RWPE1 (cell line): Measurements from ENCODE around the gene FGF8.

Source experiments
- CTCF ChIA-PET: fragments of 350-600 bp; sonication (Branson Sonifier 250); formaldehyde crosslinking; extraction: SDS; loops from one replicate; lab custom pipeline; 2021; lab: Yijun Ruan, JAX
- POLR2A ChIA-PET: fragments of 400-600 bp; formaldehyde crosslinking; extraction: SDS; loops from one replicate; lab custom pipeline; 2020; ENCODE audit warnings: antibody characterized with exemption; ENCODE audit not compliant: low non-redundant PET; lab: Yijun Ruan, JAX
- DNase-seq: peaks from one replicate; pipeline ENCODE4 v3.0.0; 2012; ENCODE audit warnings: low spot score
- H3K27ac ChIP-seq: fragments of 450-650 bp; 2 replicates; pipeline ENCODE4 v1.5.1; 2017
- CTCF ChIP-seq: fragments of 450-650 bp; conservative IDR thresholded peaks from 2 replicates; pipeline ENCODE4 v1.5.1; 2017; ENCODE audit warnings: low read depth, mild to moderate bottlenecking

FGF8 gene

GRCh38 chr10:101782811-101783735 is 7.2 kb upstream of the FGF8 start, which contains the start of gene NPM3:
Gene NPM3 (minus strand): TSS chr10:101783446. CDS start chr10:101783390, 56 bp downstream.
- ChIA-PET CTCF (interaction anchor here (0.6 to 3.5 kb wide), 6 partner anchors 22 to 622 kb away, joined by 3 to 23 read pairs (median 3); no protein-coding TSS in a partner anchor), POLR2A (interaction anchor here (0.9 to 1.1 kb wide), 2 partner anchors 14 to 35 kb away, joined by 3 read pairs; partner anchors contain the start of gene OGA)

GRCh38 chr10:101781984-101782810 is 6.3 kb upstream of the FGF8 start:
- H3K27ac ChIP-seq = peak overlapping the region; percentile 73
- POLR2A ChIA-PET = interaction anchor here (1.1 kb wide), 1 partner anchor 15 kb away, joined by 3 read pairs; no protein-coding TSS in a partner anchor
- CTCF ChIA-PET = interaction anchor here (0.6 to 3.5 kb wide), 8 partner anchors 9 to 622 kb away, joined by 3 to 23 read pairs (median 4); no protein-coding TSS in a partner anchor
- DNase-seq = no peak
- TF ChIP-seq CTCF = no peak

More at GRCh38 chr10:101782811-101783735, 7.2 kb upstream of the FGF8 start, which contains the start of gene NPM3:
- peak; percentile 94 for DNase-seq
- H3K27ac ChIP-seq = peak within 1 kb of the TSS; percentile 73
- TF ChIP-seq CTCF = no peak

- DNase-seq = no peak
- peak overlapping the region; percentile 73 for H3K27ac ChIP-seq
- CTCF ChIA-PET = interaction anchor here (0.6 to 3.5 kb wide), 34 partner anchors 8 to 965 kb away, joined by 3 to 23 read pairs (median 3); partner anchors contain the start of gene POLL
- POLR2A ChIA-PET = no interaction called here
- no peak for TF ChIP-seq CTCF
These were observed 5.7 kb upstream of the FGF8 start for GRCh38 chr10:101781655-101781983.

- CTCF ChIA-PET = interaction anchor here (0.5 to 3.5 kb wide), 43 partner anchors 8 to 966 kb away, joined by 3 to 23 read pairs (median 4); partner anchors contain the start of gene POLL
- H3K27ac ChIP-seq = peak overlapping the region; percentile 73
- peak; percentile 90 for DNase-seq
- TF ChIP-seq CTCF = peak; percentile 94
- POLR2A ChIA-PET = interaction anchor here (0.5 kb wide), 1 partner anchor 80 kb away, joined by 3 read pairs; no protein-coding TSS in a partner anchor
These were observed 5.1 kb upstream of the FGF8 start for GRCh38 chr10:101780818-101781654.

GRCh38 chr10:101780187-101780817 is 4.4 kb upstream of the FGF8 start:
- DNase-seq = no peak
- H3K27ac ChIP-seq = peak overlapping the region; percentile 73; the same call in 1 of the 2 replicates

More at GRCh38 chr10:101780187-101780817, 4.4 kb upstream of the FGF8 start:
- peak; percentile 49 for TF ChIP-seq CTCF
- ChIA-PET POLR2A (interaction anchor here (0.5 kb wide), 1 partner anchor 80 kb away, joined by 3 read pairs; no protein-coding TSS in a partner anchor), CTCF (interaction anchor here (0.5 to 3.5 kb wide), 12 partner anchors 8 to 619 kb away, joined by 3 to 23 read pairs (median 4); no protein-coding TSS in a partner anchor)
